ENCODE data around the gene IQCF6. TPM values are rescaled to one million over a fixed set of nuclear protein-coding genes. Genes with fewer than 3 reads are reported as not detected.
"Not testable (repeated sequence)": the region's sequence is repeated elsewhere in the genome, so short reads cannot be mapped to it uniquely, and the experiment has no call there.

Gene IQCF6
- total and polyA plus RNA-seq, 4 donors, result not detected

- not testable (repeated sequence) for DNase-seq (ENCODE audit: low read depth in 4 of 6, low spot score in 6 of 6); H3K27ac ChIP-seq (ENCODE audit: low read depth, low read length); H3K4me3 ChIP-seq (ENCODE audit: low read depth, low read length); H3K27me3 ChIP-seq (ENCODE audit: control insufficient read depth, insufficient read depth, low read length); H3K36me3 ChIP-seq (ENCODE audit: control insufficient read depth, insufficient read depth, low read length); H3K9me3 ChIP-seq (ENCODE audit: control insufficient read depth, insufficient read depth, low read length); H3K4me1 ChIP-seq (ENCODE audit: control insufficient read depth, insufficient read depth, low read length)
- 94% methylated on average over 3 of the region's 3 CpGs for WGBS (ENCODE audit: insufficient coverage)
Observed at GRCh38 chr3:51742320-51742719, 36.7 kb downstream of the IQCF6 start.

GRCh38 chr3:51739110-51739509 is 39.9 kb downstream of the IQCF6 start:
- no peaks in the 10 kb centered on the region for H3K9me3 ChIP-seq (ENCODE audit: control insufficient read depth, insufficient read depth, low read length)
- WGBS (ENCODE audit: insufficient coverage), result no CpG with 5 or more reads among the region's 4 CpGs
- H3K27me3 ChIP-seq (ENCODE audit: control insufficient read depth, insufficient read depth, low read length), result no peaks in the 10 kb centered on the region

GRCh38 chr3:51735950-51736349 is 43.1 kb downstream of the IQCF6 start:
- no peaks in the 10 kb centered on the region for H3K4me1 ChIP-seq (ENCODE audit: control insufficient read depth, insufficient read depth, low read length)
- H3K4me3 ChIP-seq (ENCODE audit: low read depth, low read length), result no peak overlapping the region
- H3K36me3 ChIP-seq (ENCODE audit: control insufficient read depth, insufficient read depth, low read length), result no peaks in the 10 kb centered on the region
- DNase-seq (ENCODE audit: low read depth in 4 of 6, low spot score in 6 of 6), result no peak
- no CpG with 5 or more reads among the region's 2 CpGs for WGBS (ENCODE audit: insufficient coverage)
- no peak overlapping the region for H3K27ac ChIP-seq (ENCODE audit: low read depth, low read length)
- H3K27me3 ChIP-seq (ENCODE audit: control insufficient read depth, insufficient read depth, low read length), result no peaks in the 10 kb centered on the region
- no peaks in the 10 kb centered on the region for H3K9me3 ChIP-seq (ENCODE audit: control insufficient read depth, insufficient read depth, low read length)

More at GRCh38 chr3:51739110-51739509, 39.9 kb downstream of the IQCF6 start:
- Histone ChIP-seq H3K36me3 (ENCODE audit: control insufficient read depth, insufficient read depth, low read length) (no peaks in the 10 kb centered on the region), H3K27ac (ENCODE audit: low read depth, low read length) (no peak overlapping the region), H3K4me3 (ENCODE audit: low read depth, low read length) (no peak overlapping the region), H3K4me1 (ENCODE audit: control insufficient read depth, insufficient read depth, low read length) (no peaks in the 10 kb centered on the region)
- DNase-seq (ENCODE audit: low read depth in 4 of 6, low spot score in 6 of 6), result no peak

GRCh38 chr3:51735039-51735438 is 44.0 kb downstream of the IQCF6 start:
- H3K4me1 ChIP-seq (ENCODE audit: control insufficient read depth, insufficient read depth, low read length), result no peaks in the 10 kb centered on the region
- H3K9me3 ChIP-seq (ENCODE audit: control insufficient read depth, insufficient read depth, low read length), result no peaks in the 10 kb centered on the region
- no peak overlapping the region for H3K4me3 ChIP-seq (ENCODE audit: low read depth, low read length)
- H3K36me3 ChIP-seq (ENCODE audit: control insufficient read depth, insufficient read depth, low read length), result no peaks in the 10 kb centered on the region
- H3K27ac ChIP-seq (ENCODE audit: low read depth, low read length), result no peak overlapping the region
- WGBS (ENCODE audit: insufficient coverage), result no CpG with 5 or more reads among the region's 3 CpGs
- no peak for DNase-seq (ENCODE audit: low read depth in 4 of 6, low spot score in 6 of 6)
- H3K27me3 ChIP-seq (ENCODE audit: control insufficient read depth, insufficient read depth, low read length), result no peaks in the 10 kb centered on the region

- Histone ChIP-seq H3K9me3 (ENCODE audit: control insufficient read depth, insufficient read depth, low read length) (no peaks in the 10 kb centered on the region), H3K36me3 (ENCODE audit: control insufficient read depth, insufficient read depth, low read length) (no peaks in the 10 kb centered on the region), H3K27ac (ENCODE audit: low read depth, low read length) (no peak overlapping the region), H3K4me3 (ENCODE audit: low read depth, low read length) (no peak overlapping the region), H3K27me3 (ENCODE audit: control insufficient read depth, insufficient read depth, low read length) (no peaks in the 10 kb centered on the region), H3K4me1 (ENCODE audit: control insufficient read depth, insufficient read depth, low read length) (no peaks in the 10 kb centered on the region)
- 60% methylated on average over 1 of the region's 3 CpGs for WGBS (ENCODE audit: insufficient coverage)
- no peak for DNase-seq (ENCODE audit: low read depth in 4 of 6, low spot score in 6 of 6)
Observed at GRCh38 chr3:51734572-51734907, 44.5 kb downstream of the IQCF6 start.

DNA sequence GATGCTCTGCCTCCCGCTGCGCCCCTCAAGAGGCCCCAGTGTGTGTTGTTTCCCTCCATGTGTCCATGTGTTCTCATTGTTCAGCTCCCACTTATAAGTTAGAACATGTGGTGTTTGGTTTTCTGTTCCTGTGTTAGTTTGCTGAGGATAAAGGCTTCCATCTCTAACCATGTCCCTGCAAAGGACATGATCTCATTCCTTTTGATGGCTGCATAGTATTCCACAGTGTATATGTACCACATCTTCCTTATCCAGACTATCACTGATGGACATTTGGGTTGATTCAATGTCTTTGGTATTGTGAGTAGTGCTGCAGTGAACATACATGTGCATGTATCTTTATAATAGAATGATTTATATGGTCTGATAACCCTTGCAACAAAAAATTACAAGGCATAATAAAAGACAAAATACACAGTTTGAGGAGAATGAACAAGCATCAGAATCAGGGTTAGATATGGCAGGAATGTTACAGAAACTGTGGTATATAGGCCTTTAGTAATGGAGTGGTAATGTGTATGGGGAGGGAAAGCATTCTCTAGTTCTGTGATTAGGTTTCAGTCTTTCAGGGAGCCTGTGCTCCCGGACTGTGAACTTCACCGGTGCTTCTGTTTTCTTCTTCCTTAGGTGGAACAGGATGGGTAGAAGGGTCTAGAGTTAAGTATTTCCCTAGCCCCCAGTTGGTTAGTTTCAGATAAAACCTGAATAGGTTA is 45.0 kb downstream of the IQCF6 start:
- DNase-seq (ENCODE audit: low read depth in 4 of 6, low spot score in 6 of 6), result no peak
- H3K27me3 ChIP-seq (ENCODE audit: control insufficient read depth, insufficient read depth, low read length), result no peaks in the 10 kb centered on the region
- H3K4me3 ChIP-seq (ENCODE audit: low read depth, low read length), result no peak overlapping the region
- H3K36me3 ChIP-seq (ENCODE audit: control insufficient read depth, insufficient read depth, low read length), result no peaks in the 10 kb centered on the region
- no peak overlapping the region for H3K27ac ChIP-seq (ENCODE audit: low read depth, low read length)
- H3K4me1 ChIP-seq (ENCODE audit: control insufficient read depth, insufficient read depth, low read length), result no peaks in the 10 kb centered on the region
- WGBS (ENCODE audit: insufficient coverage), result 86% methylated on average over 2 of the region's 4 CpGs
- H3K9me3 ChIP-seq (ENCODE audit: control insufficient read depth, insufficient read depth, low read length), result no peaks in the 10 kb centered on the region

GRCh38 chr3:51729042-51729633 is 49.9 kb downstream of the IQCF6 start:
- Histone ChIP-seq H3K4me3 (ENCODE audit: low read depth, low read length) (no peak overlapping the region), H3K4me1 (ENCODE audit: control insufficient read depth, insufficient read depth, low read length) (no peaks in the 10 kb centered on the region), H3K9me3 (ENCODE audit: control insufficient read depth, insufficient read depth, low read length) (no peaks in the 10 kb centered on the region), H3K27me3 (ENCODE audit: control insufficient read depth, insufficient read depth, low read length) (no peaks in the 10 kb centered on the region), H3K27ac (ENCODE audit: low read depth, low read length) (no peak overlapping the region), H3K36me3 (ENCODE audit: control insufficient read depth, insufficient read depth, low read length) (no peaks in the 10 kb centered on the region)
- DNase-seq (ENCODE audit: low read depth in 4 of 6, low spot score in 6 of 6), result no peak

Other genes starting within 250 kb of the IQCF6 start
- gene RAD54L2, start 240.5 kb downstream of the IQCF6 start, total RNA-seq, result 10 to 100 TPM; 18.3 to 19.3 TPM
- gene RAD54L2, start 240.5 kb downstream of the IQCF6 start, polyA plus RNA-seq (ENCODE audit: insufficient read length in 2 of 2), result 10 to 100 TPM; 16.5 to 18.0 TPM
- gene TEX264, start 108.0 kb downstream of the IQCF6 start, total RNA-seq, result 10 to 100 TPM; 24.7 to 58.0 TPM
- gene TEX264, start 108.0 kb downstream of the IQCF6 start, polyA plus RNA-seq (ENCODE audit: insufficient read length in 2 of 2), result 10 to 100 TPM; 45.5 to 51.4 TPM
- gene GRM2, start 72.2 kb downstream of the IQCF6 start, total RNA-seq, result 1 to 10 TPM; 1.3 to 1.5 TPM
- 10 to 100 TPM in 1 of 2 donors, 1 to 10 TPM in 1; 5.6 to 10.2 TPM for gene GRM2, start 72.2 kb downstream of the IQCF6 start, polyA plus RNA-seq (ENCODE audit: insufficient read length in 2 of 2)
- gene IQCF2, start 82.4 kb upstream of the IQCF6 start, total RNA-seq, result not detected
- not detected for gene IQCF2, start 82.4 kb upstream of the IQCF6 start, polyA plus RNA-seq (ENCODE audit: insufficient read length in 2 of 2)
- not detected for gene IQCF5, start 96.4 kb upstream of the IQCF6 start, total RNA-seq
- gene IQCF5, start 96.4 kb upstream of the IQCF6 start, polyA plus RNA-seq (ENCODE audit: insufficient read length in 2 of 2), result not detected
- not detected for gene IQCF1, start 124.1 kb upstream of the IQCF6 start, total RNA-seq
- gene IQCF1, start 124.1 kb upstream of the IQCF6 start, polyA plus RNA-seq (ENCODE audit: insufficient read length in 2 of 2), result under 1 TPM in 1 of 2 donors, not detected in 1; 0.39 TPM
- 10 to 100 TPM; 10.2 to 16.8 TPM for gene RRP9, start 162.7 kb upstream of the IQCF6 start, total RNA-seq
- 10 to 100 TPM; 18.6 to 22.7 TPM for gene RRP9, start 162.7 kb upstream of the IQCF6 start, polyA plus RNA-seq (ENCODE audit: insufficient read length in 2 of 2)
- 10 to 100 TPM in 1 of 2 donors, 1 to 10 TPM in 1; 5.9 to 13.2 TPM for gene PARP3, start 163.1 kb upstream of the IQCF6 start, total RNA-seq
- gene PARP3, start 163.1 kb upstream of the IQCF6 start, polyA plus RNA-seq (ENCODE audit: insufficient read length in 2 of 2), result 10 to 100 TPM; 11.6 to 14.7 TPM
- gene GPR62, start 176.1 kb upstream of the IQCF6 start, total RNA-seq, result 1 to 10 TPM; 1.2 to 4.6 TPM
- 1 to 10 TPM; 2.5 to 2.9 TPM for gene GPR62, start 176.1 kb upstream of the IQCF6 start, polyA plus RNA-seq (ENCODE audit: insufficient read length in 2 of 2)
- 10 to 100 TPM; 53.5 to 98.8 TPM for gene PCBP4, start 188.2 kb upstream of the IQCF6 start, total RNA-seq
- 100 to 1,000 TPM; 218 to 271 TPM for gene PCBP4, start 188.2 kb upstream of the IQCF6 start, polyA plus RNA-seq (ENCODE audit: insufficient read length in 2 of 2)
- gene ABHD14B, start 194.8 kb upstream of the IQCF6 start, total RNA-seq, result 10 to 100 TPM in 1 of 2 donors, 1 to 10 TPM in 1; 5.9 to 24.0 TPM
- gene ABHD14B, start 194.8 kb upstream of the IQCF6 start, polyA plus RNA-seq (ENCODE audit: insufficient read length in 2 of 2), result 10 to 100 TPM; 13.5 to 21.3 TPM
- gene ABHD14A, start 195.8 kb upstream of the IQCF6 start, total RNA-seq, result 10 to 100 TPM; 20.5 to 55.1 TPM
- gene ABHD14A, start 195.8 kb upstream of the IQCF6 start, polyA plus RNA-seq (ENCODE audit: insufficient read length in 2 of 2), result 10 to 100 TPM; 61.1 to 66.6 TPM
- gene ACY1, start 204.3 kb upstream of the IQCF6 start, total RNA-seq, result 10 to 100 TPM in 1 of 2 donors, 1 to 10 TPM in 1; 3.8 to 29.8 TPM
- gene ACY1, start 204.3 kb upstream of the IQCF6 start, polyA plus RNA-seq (ENCODE audit: insufficient read length in 2 of 2), result 10 to 100 TPM; 22.2 to 26.6 TPM
- gene RPL29, start 216.7 kb upstream of the IQCF6 start, total RNA-seq, result 1,000 to 10,000 TPM in 1 of 2 donors, 100 to 1,000 TPM in 1; 425 to 1,251 TPM
- 1,000 to 10,000 TPM; 1,191 to 1,243 TPM for gene RPL29, start 216.7 kb upstream of the IQCF6 start, polyA plus RNA-seq (ENCODE audit: insufficient read length in 2 of 2)

Measured in spinal cord (tissue), 10 donors.